PFSK-1 (cell line): Measurements from ENCODE around the gene CDON.

Experiments
- POLR2AphosphoS5 ChIP-seq: IDR thresholded peaks from 2 replicates; pipeline ENCODE4 v1.6.1; 2012; ENCODE audit warnings: low read depth, mild to moderate bottlenecking, control low read depth, low read length, moderate library complexity
- TF ChIP-seq, protein P1 (sequence below), 2 experiments: IDR thresholded peaks; 2 replicates each; pipeline versions ENCODE4 v1.6.1 to v1.8.0; 2011 to 2012; ENCODE audit warnings: low read depth in 2 of 2, low read length in 2 of 2, control low read depth in 1 of 2, inconsistent platforms in 1 of 2, mild to moderate bottlenecking in 1 of 2, moderate library complexity in 1 of 2; ENCODE audit not compliant: insufficient read depth in 1 of 2

DNA sequence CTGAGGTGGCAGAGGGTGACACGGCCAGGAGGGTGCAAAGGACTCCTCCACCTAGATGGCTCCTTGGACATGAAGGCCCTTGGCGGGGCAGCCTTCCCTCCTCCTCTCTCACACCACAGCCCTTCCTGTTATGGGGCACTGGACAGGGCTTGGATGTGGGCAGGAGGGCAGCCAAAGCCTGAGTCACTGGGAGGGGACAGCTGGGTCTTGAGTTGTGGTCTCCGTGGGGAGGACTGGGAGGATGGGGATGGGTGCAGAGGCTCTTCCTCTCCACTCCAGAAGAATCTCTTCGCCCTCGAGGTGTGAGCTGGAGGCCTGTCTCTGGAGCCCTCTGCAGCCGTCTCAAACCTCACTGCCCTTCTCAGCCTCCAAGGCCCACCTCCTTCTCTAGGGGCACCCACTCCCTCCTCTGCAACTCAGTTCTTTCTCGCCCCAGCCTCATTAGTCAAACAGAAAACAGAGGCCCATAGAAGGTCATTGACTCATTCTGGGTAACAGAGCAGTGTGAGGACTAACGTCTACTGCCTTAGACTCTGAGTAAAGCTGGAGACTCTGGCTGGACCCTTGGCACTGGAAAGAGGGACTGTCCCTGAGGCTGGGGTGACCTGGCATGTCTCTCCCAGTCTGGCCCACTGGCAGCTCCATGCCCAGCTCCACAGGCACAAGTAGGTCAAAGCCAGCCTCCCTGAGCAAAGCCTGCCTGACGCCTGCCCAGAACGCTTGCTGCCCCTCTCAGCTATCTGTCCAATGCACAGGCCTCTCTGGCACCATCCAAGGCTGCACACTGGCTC, 47.5 kb upstream of the CDON start:
- no peak for TF ChIP-seq POLR2AphosphoS5
- TF ChIP-seq, protein P1, sequence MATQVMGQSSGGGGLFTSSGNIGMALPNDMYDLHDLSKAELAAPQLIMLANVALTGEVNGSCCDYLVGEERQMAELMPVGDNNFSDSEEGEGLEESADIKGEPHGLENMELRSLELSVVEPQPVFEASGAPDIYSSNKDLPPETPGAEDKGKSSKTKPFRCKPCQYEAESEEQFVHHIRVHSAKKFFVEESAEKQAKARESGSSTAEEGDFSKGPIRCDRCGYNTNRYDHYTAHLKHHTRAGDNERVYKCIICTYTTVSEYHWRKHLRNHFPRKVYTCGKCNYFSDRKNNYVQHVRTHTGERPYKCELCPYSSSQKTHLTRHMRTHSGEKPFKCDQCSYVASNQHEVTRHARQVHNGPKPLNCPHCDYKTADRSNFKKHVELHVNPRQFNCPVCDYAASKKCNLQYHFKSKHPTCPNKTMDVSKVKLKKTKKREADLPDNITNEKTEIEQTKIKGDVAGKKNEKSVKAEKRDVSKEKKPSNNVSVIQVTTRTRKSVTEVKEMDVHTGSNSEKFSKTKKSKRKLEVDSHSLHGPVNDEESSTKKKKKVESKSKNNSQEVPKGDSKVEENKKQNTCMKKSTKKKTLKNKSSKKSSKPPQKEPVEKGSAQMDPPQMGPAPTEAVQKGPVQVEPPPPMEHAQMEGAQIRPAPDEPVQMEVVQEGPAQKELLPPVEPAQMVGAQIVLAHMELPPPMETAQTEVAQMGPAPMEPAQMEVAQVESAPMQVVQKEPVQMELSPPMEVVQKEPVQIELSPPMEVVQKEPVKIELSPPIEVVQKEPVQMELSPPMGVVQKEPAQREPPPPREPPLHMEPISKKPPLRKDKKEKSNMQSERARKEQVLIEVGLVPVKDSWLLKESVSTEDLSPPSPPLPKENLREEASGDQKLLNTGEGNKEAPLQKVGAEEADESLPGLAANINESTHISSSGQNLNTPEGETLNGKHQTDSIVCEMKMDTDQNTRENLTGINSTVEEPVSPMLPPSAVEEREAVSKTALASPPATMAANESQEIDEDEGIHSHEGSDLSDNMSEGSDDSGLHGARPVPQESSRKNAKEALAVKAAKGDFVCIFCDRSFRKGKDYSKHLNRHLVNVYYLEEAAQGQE (IDR thresholded peaks at IDR 0.05; ENCODE audit: insufficient read depth in 1 of 2, low read depth in 2 of 2, low read length in 2 of 2), result no peak
